Stomach (tissue), 4 donors: ENCODE measurements around the gene ACSL3.

ENCODE experiments used
- EP300 ChIP-seq: sonication (generic); formaldehyde crosslinking; IDR thresholded peaks from one replicate; pipeline ENCODE4 v1.6.1; 2017; ENCODE audit warnings: antibody characterized with exemption
- POLR2A ChIP-seq, 4 donors: fragments of 450-650 bp; IDR thresholded peaks; one replicate each; pipeline ENCODE4 v1.6.1; 2016; ENCODE audit warnings: antibody characterized with exemption in 4 of 4, control low read depth in 2 of 4, mild to moderate bottlenecking in 1 of 4, moderate library complexity in 1 of 4
- POLR2AphosphoS5 ChIP-seq, 3 donors: sonication (generic); formaldehyde crosslinking; IDR thresholded peaks; one replicate each; pipeline ENCODE4 v1.6.1; 2016; ENCODE audit warnings: antibody characterized with exemption in 3 of 3
- TF ChIP-seq, protein P1 (sequence below), 7 experiments: fragments of 450-650 bp in 4 of 7; fragments of 200-600 bp in 3 of 7; sonication (generic) in 3 of 7; IDR thresholded peaks; one replicate each; pipeline ENCODE4 v1.5.1; 2016 to 2019; ENCODE audit warnings: antibody characterized with exemption in 7 of 7, control low read depth in 2 of 7, mild to moderate bottlenecking in 1 of 7

DNA sequence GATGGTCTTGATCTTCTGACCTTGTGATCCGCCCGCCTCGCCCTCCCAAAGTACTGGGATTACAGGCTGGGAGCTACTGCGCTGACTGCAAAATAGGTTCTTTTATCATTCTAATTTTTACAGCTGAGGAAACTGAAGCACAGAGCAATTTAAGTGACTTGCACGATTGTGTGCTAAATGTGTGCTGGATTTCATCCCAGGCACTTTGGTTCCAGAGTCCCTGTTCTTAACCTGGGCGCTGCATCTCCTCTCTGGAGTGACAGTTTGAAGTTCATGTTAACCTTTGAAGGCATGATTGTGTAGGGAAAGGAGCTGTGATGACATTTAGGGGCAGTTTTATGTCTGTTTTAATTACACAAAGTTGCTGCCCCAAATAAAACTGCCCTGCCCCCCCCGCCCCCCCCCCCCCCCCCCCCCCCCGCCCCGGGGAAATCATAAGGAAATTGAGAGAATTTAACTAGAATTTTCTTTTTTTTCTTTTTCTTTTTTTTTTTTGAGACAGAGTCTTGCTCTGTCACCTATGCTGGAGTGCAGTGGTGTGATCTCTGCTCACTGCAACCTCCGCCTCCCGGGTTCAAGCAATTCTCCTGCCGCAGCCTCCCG, 5.6 kb downstream of the ACSL3 start:
- TF ChIP-seq, protein P1, sequence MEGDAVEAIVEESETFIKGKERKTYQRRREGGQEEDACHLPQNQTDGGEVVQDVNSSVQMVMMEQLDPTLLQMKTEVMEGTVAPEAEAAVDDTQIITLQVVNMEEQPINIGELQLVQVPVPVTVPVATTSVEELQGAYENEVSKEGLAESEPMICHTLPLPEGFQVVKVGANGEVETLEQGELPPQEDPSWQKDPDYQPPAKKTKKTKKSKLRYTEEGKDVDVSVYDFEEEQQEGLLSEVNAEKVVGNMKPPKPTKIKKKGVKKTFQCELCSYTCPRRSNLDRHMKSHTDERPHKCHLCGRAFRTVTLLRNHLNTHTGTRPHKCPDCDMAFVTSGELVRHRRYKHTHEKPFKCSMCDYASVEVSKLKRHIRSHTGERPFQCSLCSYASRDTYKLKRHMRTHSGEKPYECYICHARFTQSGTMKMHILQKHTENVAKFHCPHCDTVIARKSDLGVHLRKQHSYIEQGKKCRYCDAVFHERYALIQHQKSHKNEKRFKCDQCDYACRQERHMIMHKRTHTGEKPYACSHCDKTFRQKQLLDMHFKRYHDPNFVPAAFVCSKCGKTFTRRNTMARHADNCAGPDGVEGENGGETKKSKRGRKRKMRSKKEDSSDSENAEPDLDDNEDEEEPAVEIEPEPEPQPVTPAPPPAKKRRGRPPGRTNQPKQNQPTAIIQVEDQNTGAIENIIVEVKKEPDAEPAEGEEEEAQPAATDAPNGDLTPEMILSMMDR (IDR thresholded peaks at IDR 0.05) = no peak
- TF ChIP-seq EP300 = no peak
- TF ChIP-seq POLR2A (IDR thresholded peaks at IDR 0.05) = no peak
- TF ChIP-seq POLR2AphosphoS5 (IDR thresholded peaks at IDR 0.05) = no peak
